Choroid plexus epithelial cell (primary cell): ENCODE measurements around the gene LIMK1.
"Not testable (repeated sequence)": the region's sequence is repeated elsewhere in the genome, so short reads cannot be mapped to it uniquely, and the experiment has no call there.

Experiments
- DNase-seq: peaks from one replicate; pipeline ENCODE4 v3.0.0-alpha.2; 2010; ENCODE audit warnings: low read depth
- H3K4me3 ChIP-seq: 2 replicates; pipeline ENCODE4 v1.5.1; 2011; ENCODE audit warnings: low read depth, mild to moderate bottlenecking, control low read depth, low read length, moderate library complexity
- CTCF ChIP-seq: conservative IDR thresholded peaks from 2 replicates; pipeline ENCODE4 v1.5.1; 2011; ENCODE audit warnings: low read depth, mild to moderate bottlenecking, control low read depth, inconsistent platforms, low read length, moderate library complexity

Gene LIMK1

GRCh38 chr7:74104702-74105101 is 21.1 kb downstream of the LIMK1 start:
- TF ChIP-seq CTCF = no peak
- peak; percentile 31 for DNase-seq
- no peak overlapping the region for H3K4me3 ChIP-seq

GRCh38 chr7:74105992-74106391 is 22.4 kb downstream of the LIMK1 start:
- no peak for TF ChIP-seq CTCF
- H3K4me3 ChIP-seq = no peak overlapping the region
- no peak for DNase-seq

DNA sequence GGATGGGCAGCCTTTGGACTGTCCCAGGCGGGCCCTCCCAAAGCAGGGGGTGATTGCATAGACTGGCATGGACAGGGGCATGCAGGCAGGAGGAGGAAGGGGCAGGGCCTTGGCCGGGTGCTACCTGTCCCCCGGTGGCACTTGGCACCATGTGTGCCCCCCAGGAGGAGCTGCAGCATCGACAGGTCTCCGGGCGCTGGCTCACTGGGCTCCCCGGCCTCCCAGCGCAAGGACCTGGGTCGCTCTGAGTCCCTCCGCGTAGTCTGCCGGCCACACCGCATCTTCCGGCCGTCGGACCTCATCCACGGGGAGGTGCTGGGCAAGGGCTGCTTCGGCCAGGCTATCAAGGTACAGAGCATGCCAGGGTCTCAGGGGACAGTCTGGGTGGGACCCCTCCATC is 23.2 kb downstream of the LIMK1 start:
- no peak for TF ChIP-seq CTCF
- DNase-seq = no peak
- H3K4me3 ChIP-seq = no peak overlapping the region

DNA sequence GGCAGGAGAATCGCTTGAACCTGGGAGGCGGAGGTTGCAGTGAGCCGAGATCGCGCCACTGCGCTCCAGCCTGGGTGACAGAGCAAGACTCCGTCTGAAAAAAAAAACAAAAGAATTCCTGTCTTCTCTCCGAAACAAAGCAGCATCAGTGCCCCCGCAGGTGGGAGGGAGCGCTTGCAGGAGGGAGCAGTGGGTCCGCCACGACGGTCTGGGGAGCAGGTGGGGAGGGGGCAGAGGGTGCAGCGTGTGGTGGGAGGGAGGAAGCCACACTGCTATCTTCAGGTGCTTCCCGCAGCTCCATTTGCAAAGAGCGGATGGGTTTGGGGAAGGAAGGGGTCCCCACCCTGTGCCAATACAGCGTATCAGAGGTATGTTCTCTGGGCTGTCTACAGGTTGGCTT is 31.7 kb downstream of the LIMK1 start:
- no peak for DNase-seq
- no peak overlapping the region for H3K4me3 ChIP-seq
- peak; percentile 26 for TF ChIP-seq CTCF

GRCh38 chr7:74116356-74116755 is 32.8 kb downstream of the LIMK1 start:
- no peak for DNase-seq
- no peak for TF ChIP-seq CTCF
- H3K4me3 ChIP-seq = no peak overlapping the region

GRCh38 chr7:74119831-74120230 is 36.2 kb downstream of the LIMK1 start:
- TF ChIP-seq CTCF = no peak
- no peak for DNase-seq

DNA sequence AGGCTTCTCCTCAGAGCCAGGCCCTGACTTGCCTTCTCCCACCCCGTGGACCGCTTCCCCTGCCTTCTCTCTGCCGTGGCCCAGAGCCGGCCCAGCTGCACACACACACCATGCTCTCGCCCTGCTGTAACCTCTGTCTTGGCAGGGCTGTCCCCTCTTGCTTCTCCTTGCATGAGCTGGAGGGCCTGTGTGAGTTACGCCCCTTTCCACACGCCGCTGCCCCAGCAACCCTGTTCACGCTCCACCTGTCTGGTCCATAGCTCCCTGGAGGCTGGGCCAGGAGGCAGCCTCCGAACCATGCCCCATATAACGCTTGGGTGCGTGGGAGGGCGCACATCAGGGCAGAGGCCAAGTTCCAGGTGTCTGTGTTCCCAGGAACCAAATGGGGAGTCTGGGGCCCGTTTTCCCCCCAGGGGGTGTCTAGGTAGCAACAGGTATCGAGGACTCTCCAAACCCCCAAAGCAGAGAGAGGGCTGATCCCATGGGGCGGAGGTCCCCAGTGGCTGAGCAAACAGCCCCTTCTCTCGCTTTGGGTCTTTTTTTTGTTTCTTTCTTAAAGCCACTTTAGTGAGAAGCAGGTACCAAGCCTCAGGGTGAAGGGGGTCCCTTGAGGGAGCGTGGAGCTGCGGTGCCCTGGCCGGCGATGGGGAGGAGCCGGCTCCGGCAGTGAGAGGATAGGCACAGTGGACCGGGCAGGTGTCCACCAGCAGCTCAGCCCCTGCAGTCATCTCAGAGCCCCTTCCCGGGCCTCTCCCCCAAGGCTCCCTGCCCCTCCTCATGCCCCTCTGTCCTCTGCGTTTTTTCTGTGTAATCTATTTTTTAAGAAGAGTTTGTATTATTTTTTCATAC is 38.0 kb downstream of the LIMK1 start:
- DNase-seq = no peak
- no peak for TF ChIP-seq CTCF
- H3K4me3 ChIP-seq = no peak overlapping the region

More at GRCh38 chr7:74119831-74120230, 36.2 kb downstream of the LIMK1 start:
- no peak overlapping the region for H3K4me3 ChIP-seq

- H3K4me3 ChIP-seq, DNase-seq: not testable (repeated sequence)
Measured at GRCh38 chr7:74123892-74124291, 40.3 kb downstream of the LIMK1 start.
